ENCODE data around the gene SHB. TPM values are rescaled to one million over a fixed set of nuclear protein-coding genes. Genes with fewer than 3 reads are reported as not detected.

SHB gene
- total and polyA plus RNA-seq, 7 donors, result 4.0 to 30.7 (median 8.6) TPM

GRCh38 chr9:38019731-38020130, 49.3 kb downstream of the SHB start:
- no peaks in the 10 kb centered on the region for H3K9me3 ChIP-seq
- H3K4me1 ChIP-seq, result peaks cover 58% of the 10 kb centered on the region
- TF ChIP-seq, protein P1, sequence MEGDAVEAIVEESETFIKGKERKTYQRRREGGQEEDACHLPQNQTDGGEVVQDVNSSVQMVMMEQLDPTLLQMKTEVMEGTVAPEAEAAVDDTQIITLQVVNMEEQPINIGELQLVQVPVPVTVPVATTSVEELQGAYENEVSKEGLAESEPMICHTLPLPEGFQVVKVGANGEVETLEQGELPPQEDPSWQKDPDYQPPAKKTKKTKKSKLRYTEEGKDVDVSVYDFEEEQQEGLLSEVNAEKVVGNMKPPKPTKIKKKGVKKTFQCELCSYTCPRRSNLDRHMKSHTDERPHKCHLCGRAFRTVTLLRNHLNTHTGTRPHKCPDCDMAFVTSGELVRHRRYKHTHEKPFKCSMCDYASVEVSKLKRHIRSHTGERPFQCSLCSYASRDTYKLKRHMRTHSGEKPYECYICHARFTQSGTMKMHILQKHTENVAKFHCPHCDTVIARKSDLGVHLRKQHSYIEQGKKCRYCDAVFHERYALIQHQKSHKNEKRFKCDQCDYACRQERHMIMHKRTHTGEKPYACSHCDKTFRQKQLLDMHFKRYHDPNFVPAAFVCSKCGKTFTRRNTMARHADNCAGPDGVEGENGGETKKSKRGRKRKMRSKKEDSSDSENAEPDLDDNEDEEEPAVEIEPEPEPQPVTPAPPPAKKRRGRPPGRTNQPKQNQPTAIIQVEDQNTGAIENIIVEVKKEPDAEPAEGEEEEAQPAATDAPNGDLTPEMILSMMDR (IDR thresholded peaks at IDR 0.05), result no peak
- intact Hi-C loops (cut with DNase I), result loop anchor here (5.0 to 10.0 kb wide), 6 partner anchors 33 to 145 kb away; partner anchors contain the start of gene SHB (in 1 of the 2)
- H3K27me3 ChIP-seq (ENCODE audit: insufficient read depth in 3 of 3, low read length in 2 of 3), result no peaks in the 10 kb centered on the region
- no peak for DNase-seq
- H3K36me3 ChIP-seq (ENCODE audit: insufficient read depth in 1 of 2, low read depth in 1 of 2), result peaks cover 0 to 5% of the 10 kb centered on the region in 2 donors
- H3K4me3 ChIP-seq, result no peak overlapping the region
- WGBS, 3 donors, result 64 to 78% (median 72%) methylated on average over 3 of the region's 3 CpGs
- ATAC-seq, result no peak
- H3K27ac ChIP-seq, result no peak overlapping the region

DNA sequence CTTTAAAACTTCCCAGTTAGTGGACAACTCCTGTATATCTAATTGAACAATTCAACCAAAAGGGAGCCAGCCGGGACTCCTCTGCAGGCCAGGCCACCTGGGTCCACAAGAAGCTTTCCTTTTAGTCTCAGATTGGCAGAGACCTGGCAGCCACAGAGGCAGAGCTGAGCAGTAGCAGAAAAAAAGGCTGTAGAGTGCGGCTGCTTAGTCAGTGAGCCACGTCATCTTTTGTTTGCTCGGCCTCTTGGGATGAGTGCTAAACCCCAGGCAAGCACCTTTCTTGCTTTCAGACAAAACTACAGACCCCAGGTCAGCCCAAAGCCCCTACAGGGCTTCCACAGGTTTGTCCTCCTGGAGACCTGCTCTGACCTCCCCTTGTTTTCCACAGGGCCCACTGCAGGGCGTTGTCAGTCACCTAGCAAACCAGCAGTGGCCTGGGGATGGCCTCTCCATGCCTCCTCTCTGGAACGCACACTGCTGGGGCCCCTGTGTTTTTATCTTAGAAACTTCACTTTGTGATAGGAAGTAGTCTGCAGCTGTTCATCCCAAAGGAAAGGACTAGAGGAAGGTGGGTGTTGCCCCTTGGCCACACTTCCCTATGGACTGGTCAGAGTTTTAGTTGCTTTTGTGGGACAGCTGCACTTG, 49.9 kb downstream of the SHB start:
- H3K4me1 ChIP-seq, result peaks cover 53% of the 10 kb centered on the region
- 58 to 70% (median 70%) methylated on average over 6 of the region's 6 CpGs for WGBS, 3 donors
- peaks cover 0 to 9% of the 10 kb centered on the region in 2 donors for H3K36me3 ChIP-seq (ENCODE audit: insufficient read depth in 1 of 2, low read depth in 1 of 2)
- ATAC-seq (no peak), DNase-seq (no peak)
- H3K27ac ChIP-seq, result peak overlapping the region; percentile 36
- intact Hi-C loops (cut with DNase I), result loop anchor here (5.0 to 10.0 kb wide), 6 partner anchors 33 to 146 kb away; partner anchors contain the start of gene SHB (in 1 of the 2)
- TF ChIP-seq, protein P1 (IDR thresholded peaks at IDR 0.05), result no peak
- H3K4me3 ChIP-seq, result no peak overlapping the region
- no peaks in the 10 kb centered on the region for H3K27me3 ChIP-seq (ENCODE audit: insufficient read depth in 3 of 3, low read length in 2 of 3)
- H3K9me3 ChIP-seq, result no peaks in the 10 kb centered on the region

DNA sequence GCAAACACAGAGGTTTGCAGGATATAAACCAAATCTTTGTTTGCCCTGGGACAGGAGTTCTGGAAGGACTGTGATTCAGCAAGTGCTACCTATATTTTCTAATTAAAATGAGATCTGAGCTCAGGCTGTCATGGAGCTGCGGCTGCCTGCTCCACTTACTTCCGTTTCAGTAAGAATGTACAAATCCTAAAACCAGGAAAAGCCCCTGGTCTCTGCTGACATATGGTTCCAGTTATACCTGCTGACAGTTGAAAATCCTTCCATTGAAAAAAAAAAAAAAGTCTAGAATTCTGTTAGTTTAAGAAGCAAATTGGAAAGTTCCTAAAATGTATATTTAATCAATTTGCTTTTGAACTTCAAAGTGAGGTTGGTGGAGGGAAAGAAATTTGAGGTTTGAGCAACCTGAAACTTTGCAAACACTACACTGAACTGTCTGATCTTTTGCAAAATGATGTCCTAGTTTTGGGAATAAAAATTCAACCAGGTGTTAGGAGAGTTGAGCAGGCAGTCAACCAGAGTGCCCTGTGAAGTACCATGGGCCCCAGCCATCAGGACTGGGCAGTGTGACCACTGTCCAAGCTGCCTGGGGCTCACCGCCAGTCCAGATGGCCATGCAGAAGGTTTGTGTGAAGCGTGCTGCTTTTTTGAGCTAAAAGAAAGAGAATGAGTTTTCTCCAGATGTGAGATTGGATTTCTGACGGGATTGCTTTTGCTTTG, 50.6 kb downstream of the SHB start:
- TF ChIP-seq, protein P1 (IDR thresholded peaks at IDR 0.05), result no peak

DNA sequence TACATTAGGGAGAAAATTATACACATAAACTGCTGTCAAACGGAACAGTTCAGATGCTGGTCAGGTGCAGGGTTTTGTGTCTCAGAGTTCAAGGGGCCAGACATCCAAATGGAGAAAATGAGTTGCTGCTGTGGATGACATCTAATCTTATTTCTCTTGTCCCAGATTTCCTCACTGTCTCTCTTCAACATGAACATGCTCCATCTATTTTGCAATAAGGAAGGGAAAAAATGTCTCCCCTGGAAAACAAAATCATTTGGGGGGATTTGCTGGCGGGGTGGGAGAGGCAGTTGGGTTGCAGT, 51.2 kb downstream of the SHB start:
- 74 to 89% (median 86%) methylated on average over 2 of the region's 2 CpGs for WGBS, 3 donors
- Histone ChIP-seq H3K27me3 (ENCODE audit: insufficient read depth in 3 of 3, low read length in 2 of 3) (no peaks in the 10 kb centered on the region), H3K36me3 (ENCODE audit: insufficient read depth in 1 of 2, low read depth in 1 of 2) (peaks cover 0 to 9% of the 10 kb centered on the region in 2 donors), H3K27ac (peak overlapping the region; percentile 74), H3K9me3 (no peaks in the 10 kb centered on the region), H3K4me3 (peak overlapping the region; percentile 8), H3K4me1 (peaks cover 46% of the 10 kb centered on the region)
- no peak for DNase-seq
- no peak for ATAC-seq
- TF ChIP-seq, protein P1 (IDR thresholded peaks at IDR 0.05), result no peak
- intact Hi-C loops (cut with DNase I), result loop anchor here (5.0 to 10.0 kb wide), 6 partner anchors 34 to 147 kb away; partner anchors contain the start of gene SHB (in 1 of the 2)

More for the DNA sequence above, 50.6 kb downstream of the SHB start:
- no peak for DNase-seq
- H3K27me3 ChIP-seq (ENCODE audit: insufficient read depth in 3 of 3, low read length in 2 of 3), result no peaks in the 10 kb centered on the region
- H3K4me3 ChIP-seq, result no peak overlapping the region
- WGBS, 3 donors, result 68 to 74% (median 72%) methylated on average over 5 of the region's 5 CpGs
- peaks cover 0 to 9% of the 10 kb centered on the region in 2 donors for H3K36me3 ChIP-seq (ENCODE audit: insufficient read depth in 1 of 2, low read depth in 1 of 2)
- no peak for ATAC-seq
- H3K27ac ChIP-seq, result no peak overlapping the region
- H3K9me3 ChIP-seq, result no peaks in the 10 kb centered on the region
- intact Hi-C loops (cut with DNase I), result loop anchor here (5.0 to 10.0 kb wide), 6 partner anchors 34 to 146 kb away; partner anchors contain the start of gene SHB (in 1 of the 2)
- H3K4me1 ChIP-seq, result peaks cover 47% of the 10 kb centered on the region

All from psoas muscle (tissue), 8 donors.